HG03575 (cell line): ENCODE data around the gene ANKRD65.
"Not testable (repeated sequence)": the region's sequence is repeated elsewhere in the genome, so short reads cannot be mapped to it uniquely, and the experiment has no call there.

Experiments
- ATAC-seq: cut with Tn5 transposase; IDR thresholded peaks from one replicate; pipeline ENCODE4 v1.9.1; 2021; ENCODE audit not compliant: unreplicated experiment, insufficient number of reproducible peaks, low FRiP score; ENCODE audit errors: extremely low read depth

ANKRD65 gene

GRCh38 chr1:1400576-1401456 is 20.3 kb downstream of the ANKRD65 start:
- ATAC-seq, result no peak

GRCh38 chr1:1399872-1400575 is 21.1 kb downstream of the ANKRD65 start:
- ATAC-seq, result no peak

- peak; percentile 31 for ATAC-seq
Observed at GRCh38 chr1:1399187-1399871, 21.7 kb downstream of the ANKRD65 start, which contains the start of gene CCNL2. Gene CCNL2 (minus strand): TSS chr1:1399335. CDS start chr1:1399306, 29 bp downstream.

GRCh38 chr1:1398677-1399186 is 22.3 kb downstream of the ANKRD65 start:
- no peak for ATAC-seq

- ATAC-seq, result no peak
Observed at GRCh38 chr1:1397839-1398523, 23.1 kb downstream of the ANKRD65 start.

- no peak for ATAC-seq
Observed at GRCh38 chr1:1395166-1395565, 25.9 kb downstream of the ANKRD65 start.

- no peak for ATAC-seq
Observed at GRCh38 chr1:1394116-1394515, 27.0 kb downstream of the ANKRD65 start.

- ATAC-seq, result no peak
Observed at GRCh38 chr1:1393428-1393827, 27.6 kb downstream of the ANKRD65 start.

- ATAC-seq, result no peak
Observed at GRCh38 chr1:1393014-1393413, 28.1 kb downstream of the ANKRD65 start.

- no peak for ATAC-seq
Observed at GRCh38 chr1:1391225-1391624, 29.9 kb downstream of the ANKRD65 start.

- no peak for ATAC-seq
Observed at GRCh38 chr1:1390675-1391074, 30.4 kb downstream of the ANKRD65 start.

- ATAC-seq, result no peak
Observed at GRCh38 chr1:1388078-1388472, 33.0 kb downstream of the ANKRD65 start.

GRCh38 chr1:1387098-1388077 is 33.7 kb downstream of the ANKRD65 start:
- no peak for ATAC-seq

GRCh38 chr1:1385931-1386330 is 35.1 kb downstream of the ANKRD65 start:
- ATAC-seq, result no peak

- not testable (repeated sequence) for ATAC-seq
Observed at GRCh38 chr1:1385339-1385738, 35.7 kb downstream of the ANKRD65 start.

- ATAC-seq, result no peak
Observed at GRCh38 chr1:1381294-1381693, 39.8 kb downstream of the ANKRD65 start.

- no peak for ATAC-seq
Observed at GRCh38 chr1:1380860-1381259, 40.2 kb downstream of the ANKRD65 start.
